BE2C (cell line): Measurements from ENCODE around the gene RAB11FIP4.
"Not testable (repeated sequence)": the region's sequence is repeated elsewhere in the genome, so short reads cannot be mapped to it uniquely, and the experiment has no call there.

Experiments used
- DNase-seq: peaks from one replicate; pipeline ENCODE4 v3.0.0-alpha.2; 2020
- H3K27me3 ChIP-seq: fragments of 250-450 bp; sonication (Bioruptor Pico); 2 replicates; pipeline ENCODE4 v1.5.1; 2020; ENCODE audit warnings: mild to moderate bottlenecking
- H3K36me3 ChIP-seq: fragments of 250-450 bp; sonication (Bioruptor Pico); 2 replicates; pipeline ENCODE4 v1.5.1; 2020; ENCODE audit warnings: mild to moderate bottlenecking
- H3K4me1 ChIP-seq: fragments of 250-450 bp; sonication (Bioruptor Pico); 2 replicates; pipeline ENCODE4 v1.5.1; 2020
- H3K4me3 ChIP-seq: 2 replicates; pipeline ENCODE4 v1.5.1; 2011; ENCODE audit warnings: low read depth, low read length
- H3K9me3 ChIP-seq: fragments of 250-450 bp; sonication (Bioruptor Pico); 2 replicates; pipeline ENCODE4 v1.5.1; 2020
- CTCF ChIP-seq: IDR thresholded peaks from 2 replicates; pipeline ENCODE4 v1.5.1; 2012; ENCODE audit warnings: mild to moderate bottlenecking, low read depth, low read length

The RAB11FIP4 gene

DNA sequence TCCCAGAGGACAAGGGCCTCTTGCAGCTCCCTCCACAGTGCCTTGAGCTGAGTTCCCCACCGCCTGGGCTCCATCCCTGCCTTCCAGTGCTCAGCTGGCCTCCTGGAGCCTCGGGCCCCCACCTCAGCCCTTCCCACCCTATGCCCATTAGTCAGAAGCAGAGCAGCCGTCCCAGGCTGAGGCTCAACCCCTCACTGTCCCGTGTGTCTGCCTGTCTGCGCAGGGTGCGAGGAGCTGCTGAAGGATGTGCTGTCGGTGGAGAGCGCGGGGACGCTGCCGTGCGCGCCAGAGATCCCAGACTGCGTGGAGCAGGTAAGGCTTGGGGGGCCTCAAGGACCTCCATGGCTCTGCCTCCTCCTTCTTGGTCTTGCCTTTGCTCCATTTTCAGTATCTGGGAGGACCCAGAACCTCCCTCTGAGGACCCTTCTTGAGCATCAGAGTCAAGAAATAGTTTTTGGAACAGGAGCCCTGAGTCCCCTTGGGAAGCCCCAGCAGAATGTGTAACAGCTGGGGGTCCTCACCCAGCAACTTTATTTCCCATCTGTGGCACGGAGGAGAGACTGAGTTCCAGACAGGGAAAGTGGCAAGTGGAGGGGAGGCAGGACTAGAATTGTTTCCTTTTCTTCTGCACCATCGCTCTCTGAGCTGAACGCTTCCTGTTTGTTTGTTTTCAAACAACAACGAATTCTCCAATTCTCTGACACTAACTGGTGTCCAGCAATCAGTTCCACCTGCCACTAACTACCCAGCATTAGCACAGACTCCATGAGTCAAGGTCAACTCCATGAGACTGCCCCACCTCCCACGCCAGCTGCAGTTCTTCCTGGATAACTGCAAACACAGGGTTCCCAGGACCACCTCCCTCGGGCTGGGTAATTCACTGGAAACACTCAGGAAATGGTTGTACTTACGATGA is 42.6 kb downstream of the RAB11FIP4 start:
- DNase-seq: no peak
- Histone ChIP-seq H3K9me3 (no peaks in the 10 kb centered on the region), H3K27me3 (no peaks in the 10 kb centered on the region), H3K36me3 (no peaks in the 10 kb centered on the region), H3K4me1 (no peaks in the 10 kb centered on the region), H3K4me3 (no peak overlapping the region)
- no peak for TF ChIP-seq CTCF

DNA sequence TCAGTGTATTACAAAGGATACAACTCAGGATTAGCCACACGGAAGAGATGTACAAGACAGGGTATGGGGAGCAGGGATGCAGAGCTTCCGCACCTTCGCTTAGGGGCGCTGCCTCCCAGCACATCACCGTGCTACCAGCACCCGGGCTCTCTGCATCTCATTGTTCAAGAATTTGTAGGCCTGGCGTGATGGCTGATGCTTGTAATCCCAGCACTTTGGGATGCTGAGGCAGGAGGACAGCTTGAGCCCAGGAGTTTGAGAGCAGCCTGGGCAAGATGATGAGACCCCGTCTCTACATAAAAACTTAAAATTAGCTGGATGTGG is 43.2 kb downstream of the RAB11FIP4 start:
- H3K27me3 ChIP-seq: no peaks in the 10 kb centered on the region
- no peak for DNase-seq
- H3K36me3 ChIP-seq: no peaks in the 10 kb centered on the region
- TF ChIP-seq CTCF: no peak
- H3K9me3 ChIP-seq: no peaks in the 10 kb centered on the region
- no peak overlapping the region for H3K4me3 ChIP-seq
- H3K4me1 ChIP-seq: no peaks in the 10 kb centered on the region

GRCh38 chr17:31435581-31435980 is 44.1 kb downstream of the RAB11FIP4 start:
- DNase-seq: no peak
- H3K36me3 ChIP-seq: no peaks in the 10 kb centered on the region
- no peak for TF ChIP-seq CTCF
- H3K4me1 ChIP-seq: no peaks in the 10 kb centered on the region
- H3K27me3 ChIP-seq: no peaks in the 10 kb centered on the region
- H3K9me3 ChIP-seq: no peaks in the 10 kb centered on the region
- H3K4me3 ChIP-seq: no peak overlapping the region

- no peak for DNase-seq
- Histone ChIP-seq H3K27me3 (no peaks in the 10 kb centered on the region), H3K36me3 (no peaks in the 10 kb centered on the region), H3K4me1 (no peaks in the 10 kb centered on the region), H3K4me3 (no peak overlapping the region), H3K9me3 (no peaks in the 10 kb centered on the region)
- no peak for TF ChIP-seq CTCF
These were observed 46.4 kb downstream of the RAB11FIP4 start for GRCh38 chr17:31437720-31438400.

DNA sequence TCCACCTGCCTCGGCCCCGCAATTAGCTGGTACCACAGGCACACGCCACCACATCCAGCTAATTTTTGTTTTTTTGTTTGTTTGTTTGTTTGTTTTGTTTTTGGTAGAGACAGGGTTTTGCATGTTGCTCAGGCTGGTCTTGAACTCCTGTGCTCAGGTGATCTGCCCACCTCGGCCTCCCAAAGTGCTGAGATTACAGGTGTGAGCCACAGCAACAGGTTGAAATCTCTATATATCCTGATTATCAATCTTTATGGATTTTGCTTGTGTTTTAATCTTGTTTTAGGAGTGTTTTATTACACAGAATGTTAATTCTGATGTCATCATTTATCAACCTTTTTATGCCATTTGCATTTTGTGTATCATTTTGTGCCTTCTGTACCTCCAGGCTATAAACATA is 48.2 kb downstream of the RAB11FIP4 start:
- H3K9me3 ChIP-seq: no peaks in the 10 kb centered on the region
- no peaks in the 10 kb centered on the region for H3K36me3 ChIP-seq
- no peak for DNase-seq
- no peak for TF ChIP-seq CTCF
- no peaks in the 10 kb centered on the region for H3K27me3 ChIP-seq
- H3K4me3 ChIP-seq: no peak overlapping the region
- H3K4me1 ChIP-seq: no peaks in the 10 kb centered on the region

- no peaks in the 10 kb centered on the region for H3K36me3 ChIP-seq
- H3K27me3 ChIP-seq: no peaks in the 10 kb centered on the region
- no peaks in the 10 kb centered on the region for H3K4me1 ChIP-seq
- no peak for DNase-seq
- no peaks in the 10 kb centered on the region for H3K9me3 ChIP-seq
- H3K4me3 ChIP-seq: no peak overlapping the region
- TF ChIP-seq CTCF: no peak
These were observed 50.8 kb downstream of the RAB11FIP4 start for GRCh38 chr17:31442276-31442675.

- not testable (repeated sequence) for H3K4me1 ChIP-seq, H3K4me3 ChIP-seq, DNase-seq, H3K9me3 ChIP-seq, H3K27me3 ChIP-seq, H3K36me3 ChIP-seq
These were observed 51.4 kb downstream of the RAB11FIP4 start for GRCh38 chr17:31442856-31443255.
